HG03064 (cell line): Measurements from ENCODE around the gene EFR3B.

ENCODE experiments used
- ATAC-seq: cut with Tn5 transposase; IDR thresholded peaks from one replicate; pipeline ENCODE4 v1.9.1; 2021; ENCODE audit warnings: low read depth; ENCODE audit not compliant: unreplicated experiment

EFR3B gene

GRCh38 chr2:25176541-25177181, 134.8 kb downstream of the EFR3B start:
- ATAC-seq, result no peak

- ATAC-seq, result no peak
Observed at GRCh38 chr2:25177211-25177611, 135.3 kb downstream of the EFR3B start.

DNA sequence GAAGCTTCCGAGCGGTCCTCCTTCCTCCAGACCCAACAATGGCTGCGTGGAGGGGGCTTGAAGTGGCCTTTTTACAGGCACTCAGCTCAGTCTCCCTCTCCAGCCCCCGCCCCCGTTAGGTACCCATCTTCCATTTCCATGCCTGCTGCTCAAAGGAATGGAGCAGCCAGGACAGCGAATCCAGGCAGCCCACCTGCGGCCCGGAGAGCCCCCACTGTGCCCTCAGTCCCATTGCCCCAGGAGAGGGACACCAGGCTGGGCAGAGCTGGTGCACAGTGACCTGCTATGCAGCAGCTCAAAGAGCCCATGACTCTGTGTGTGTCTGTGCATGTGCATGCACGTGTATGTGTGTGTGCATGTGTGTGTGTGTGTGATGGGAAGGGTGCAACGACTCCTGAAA, 137.1 kb downstream of the EFR3B start:
- no peak for ATAC-seq

GRCh38 chr2:25184254-25184653, 142.4 kb downstream of the EFR3B start:
- ATAC-seq, result no peak

GRCh38 chr2:25187729-25188350, 146.0 kb downstream of the EFR3B start:
- no peak for ATAC-seq

GRCh38 chr2:25188405-25188804, 146.5 kb downstream of the EFR3B start:
- no peak for ATAC-seq

GRCh38 chr2:25190536-25190935, 148.7 kb downstream of the EFR3B start:
- no peak for ATAC-seq

DNA sequence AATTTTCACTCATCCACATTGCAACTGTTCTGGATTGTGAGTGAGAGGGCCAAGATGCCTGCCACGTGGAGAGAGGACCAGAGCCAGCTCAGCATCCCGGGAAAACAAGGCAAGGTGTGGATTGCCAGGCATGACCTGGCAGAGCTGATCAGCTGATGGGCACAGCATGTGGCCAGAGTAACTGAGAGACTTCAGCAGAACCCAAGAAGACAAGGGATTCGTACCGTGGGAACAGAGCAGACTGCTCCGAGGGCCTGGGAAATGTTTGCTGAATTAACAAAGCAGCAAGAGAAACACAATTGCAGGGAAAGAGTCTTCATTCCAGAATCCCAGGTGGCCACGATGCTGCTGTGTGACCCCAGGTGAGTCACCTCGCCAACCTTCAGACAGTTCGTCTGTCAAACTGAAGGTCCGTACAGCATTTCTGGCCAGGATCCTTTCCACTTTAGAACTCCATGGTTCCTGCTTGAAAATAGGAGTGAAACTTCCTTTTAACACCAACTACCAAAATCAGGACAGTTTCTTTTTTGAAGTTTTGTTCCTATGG, 152.8 kb downstream of the EFR3B start:
- no peak for ATAC-seq

DNA sequence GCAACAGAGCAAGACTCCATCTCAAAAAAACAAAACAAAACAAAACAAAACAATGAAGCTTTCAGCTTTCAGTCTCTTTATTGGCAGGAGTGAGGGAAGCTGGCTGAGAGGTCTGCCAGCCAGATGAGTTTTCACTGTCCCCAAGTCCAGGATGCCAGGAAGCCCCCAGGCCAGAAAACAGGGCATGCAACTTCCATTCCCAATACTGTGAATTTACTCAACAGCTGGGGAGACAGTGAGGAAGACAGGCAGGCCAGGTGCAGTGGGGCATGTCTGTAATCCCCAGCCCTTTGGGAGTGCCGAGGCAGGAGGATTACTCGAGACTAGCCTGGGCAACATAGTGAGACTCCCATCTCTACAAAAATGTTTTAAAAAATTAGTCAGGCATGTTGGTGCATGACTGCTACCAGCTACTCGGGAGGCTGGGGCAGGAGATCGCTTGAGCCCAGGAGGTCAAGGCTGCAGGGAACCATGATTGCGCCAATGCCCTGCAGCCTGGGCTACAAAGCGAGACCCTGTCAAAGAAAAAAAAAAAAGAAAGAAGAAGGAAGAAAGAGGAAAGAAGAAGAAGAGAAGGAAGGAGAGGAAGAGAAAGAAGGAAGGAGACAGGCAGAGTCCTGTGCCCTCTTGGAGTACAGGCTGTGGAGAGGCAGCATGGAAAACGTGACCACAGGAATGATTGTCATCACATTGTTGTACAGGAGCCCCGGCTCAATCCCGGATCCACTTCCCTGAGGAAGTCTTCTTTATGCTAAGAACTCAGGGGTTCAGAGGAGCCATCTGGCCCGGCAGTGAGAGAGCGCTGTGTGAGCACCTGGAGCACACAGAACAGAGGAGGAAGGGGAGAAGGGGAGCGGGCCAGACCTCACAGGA, 155.7 kb downstream of the EFR3B start:
- no peak for ATAC-seq

DNA sequence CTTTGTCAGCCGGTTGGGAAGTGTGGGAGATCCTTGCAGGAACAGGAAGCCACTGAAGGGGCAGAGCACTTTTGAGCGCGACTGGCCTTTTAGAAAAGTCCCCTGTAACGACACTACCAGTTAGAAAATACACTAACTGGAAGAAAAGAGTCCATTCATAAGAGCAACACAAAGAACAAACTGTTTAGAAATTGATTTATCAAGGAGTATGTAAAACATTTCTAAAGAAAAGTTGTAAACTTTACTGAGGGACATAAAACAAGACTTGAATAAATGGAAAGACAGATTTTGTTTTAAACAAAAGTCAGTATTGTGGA, 156.3 kb downstream of the EFR3B start:
- ATAC-seq, result no peak

DNA sequence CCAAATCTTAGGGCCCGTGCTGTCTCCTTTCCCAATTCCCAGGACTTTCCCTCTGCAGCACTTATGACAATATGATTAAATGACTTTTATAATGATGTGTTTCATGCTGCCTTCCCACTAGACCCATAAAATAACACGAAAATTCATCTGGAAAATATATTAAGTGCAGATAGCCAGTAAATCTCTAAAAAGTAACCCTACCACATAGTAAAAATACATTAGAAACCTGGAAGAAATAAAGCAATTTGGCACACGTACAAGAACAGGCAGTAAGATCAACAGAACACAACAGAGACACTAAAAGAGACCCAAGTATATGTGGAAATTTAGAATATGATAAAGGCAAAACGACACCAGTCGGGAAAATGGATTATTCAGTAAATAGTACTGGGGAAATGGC, 156.7 kb downstream of the EFR3B start:
- no peak for ATAC-seq

- ATAC-seq, result no peak
Observed at GRCh38 chr2:25201265-25201664, 159.4 kb downstream of the EFR3B start.

GRCh38 chr2:25201794-25202193, 159.9 kb downstream of the EFR3B start:
- ATAC-seq, result no peak

DNA sequence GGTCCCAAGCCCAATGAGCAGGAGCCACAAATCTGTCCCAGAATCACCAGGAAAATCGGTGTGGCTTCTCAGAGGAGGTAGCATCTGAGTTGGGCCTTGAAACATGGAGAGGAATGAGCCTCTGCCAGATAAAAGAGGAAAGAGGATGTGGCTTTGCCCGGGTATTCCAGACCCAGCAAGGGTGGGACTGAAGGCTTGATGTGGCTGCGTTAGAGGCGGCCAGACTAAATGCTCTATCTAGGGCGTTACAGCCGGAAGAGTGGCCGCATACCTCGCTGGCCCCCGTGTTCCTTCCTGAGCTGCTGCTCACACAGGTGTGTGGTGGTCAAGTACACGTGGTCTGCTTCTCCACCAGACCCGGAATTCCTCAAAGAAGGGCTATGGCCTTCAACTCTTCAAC, 160.4 kb downstream of the EFR3B start:
- no peak for ATAC-seq

DNA sequence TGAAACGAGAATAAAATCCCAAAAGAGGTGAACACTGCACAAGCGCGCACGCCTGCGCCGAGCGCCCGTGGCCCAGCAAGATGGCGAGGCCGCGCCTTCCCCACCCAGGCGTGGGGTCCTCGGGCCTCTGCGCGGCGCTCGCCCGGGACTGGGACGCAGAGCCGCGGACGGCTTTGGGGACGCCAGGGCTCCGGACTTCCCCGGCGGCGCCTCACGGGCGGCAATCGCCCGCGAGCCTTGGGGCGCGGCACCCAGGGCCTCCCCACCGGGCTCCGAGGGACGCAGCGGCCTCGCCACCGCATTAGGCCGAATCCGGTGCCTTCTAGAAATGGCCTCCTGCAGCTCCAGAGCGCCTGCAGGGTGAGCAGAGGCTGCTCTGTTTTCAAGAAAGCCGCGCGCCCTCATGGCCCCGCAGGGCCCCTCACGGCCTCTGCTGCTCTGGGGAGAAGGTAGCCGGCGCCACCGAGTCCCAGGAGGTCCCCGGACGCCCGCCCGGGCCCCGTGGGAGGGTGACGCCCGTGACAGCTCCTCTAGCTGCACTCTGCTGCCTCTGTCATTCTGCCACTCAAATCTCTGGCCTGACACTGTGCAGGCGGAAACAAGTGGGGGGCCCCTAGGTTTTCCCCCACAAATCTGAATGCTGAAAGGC, 162.4 kb downstream of the EFR3B start:
- ATAC-seq, result no peak

DNA sequence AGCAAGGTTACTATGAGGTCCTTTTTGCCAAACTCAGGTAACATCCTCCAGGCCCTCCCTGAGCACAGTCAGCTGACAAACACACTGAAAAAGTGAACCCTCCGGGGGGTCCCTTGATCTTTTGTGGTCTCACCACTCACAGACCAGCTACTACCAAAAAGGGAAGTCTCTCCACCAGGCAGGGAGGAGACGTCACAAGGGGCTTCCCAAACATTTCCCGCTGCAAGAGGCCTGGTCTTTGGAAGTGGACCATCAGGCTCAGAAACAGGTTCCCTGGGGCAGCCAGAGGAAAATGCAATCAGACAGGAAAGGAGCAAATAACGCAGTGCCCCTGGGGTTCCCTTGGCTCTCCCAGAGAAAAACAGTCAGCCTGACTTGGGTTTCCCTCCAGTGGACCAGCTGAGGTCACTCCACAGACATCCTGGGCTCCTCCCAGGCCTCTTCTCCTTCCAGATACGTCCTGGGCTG, 165.2 kb downstream of the EFR3B start:
- ATAC-seq, result no peak
